ENCODE data around the gene IFI27L2.

IFI27L2 gene

DNA sequence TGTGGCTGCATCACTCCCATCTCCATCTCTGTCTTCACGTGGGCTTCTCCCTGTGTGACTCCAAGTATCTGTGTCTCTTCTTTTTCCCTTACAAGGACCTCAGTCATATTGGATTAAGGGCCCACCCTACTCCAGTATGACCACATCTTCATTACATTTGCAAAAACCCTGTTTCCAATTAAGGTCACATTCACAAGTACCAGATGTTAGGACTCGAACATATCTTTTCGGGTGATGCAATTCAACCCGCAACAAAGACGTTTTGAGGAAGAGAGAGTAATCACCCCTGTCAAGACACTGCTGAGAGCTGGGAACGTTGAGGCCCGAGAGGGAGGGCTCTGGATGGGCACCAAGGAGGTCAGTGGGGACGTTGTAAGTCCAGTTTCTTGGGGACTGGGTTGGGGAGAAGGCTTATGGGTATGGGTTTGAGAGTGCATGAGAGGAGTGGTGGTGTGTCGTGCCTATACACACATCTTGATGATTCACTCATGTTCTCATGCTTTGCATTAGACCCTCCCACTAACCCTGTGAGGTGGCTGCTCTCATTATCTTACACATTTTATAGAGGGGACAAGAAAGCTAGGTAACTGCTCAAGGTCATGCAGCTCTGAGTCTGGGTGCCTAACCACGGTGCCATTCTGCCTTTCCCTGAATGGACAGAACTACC lies 30.9 kb downstream of the IFI27L2 start:
- no peak for DNase-seq

- DNase-seq: no peak
Measured at GRCh38 chr14:94097091-94097490, 32.3 kb downstream of the IFI27L2 start.

- no peak for DNase-seq
Measured at GRCh38 chr14:94093418-94093817, 36.0 kb downstream of the IFI27L2 start.

DNA sequence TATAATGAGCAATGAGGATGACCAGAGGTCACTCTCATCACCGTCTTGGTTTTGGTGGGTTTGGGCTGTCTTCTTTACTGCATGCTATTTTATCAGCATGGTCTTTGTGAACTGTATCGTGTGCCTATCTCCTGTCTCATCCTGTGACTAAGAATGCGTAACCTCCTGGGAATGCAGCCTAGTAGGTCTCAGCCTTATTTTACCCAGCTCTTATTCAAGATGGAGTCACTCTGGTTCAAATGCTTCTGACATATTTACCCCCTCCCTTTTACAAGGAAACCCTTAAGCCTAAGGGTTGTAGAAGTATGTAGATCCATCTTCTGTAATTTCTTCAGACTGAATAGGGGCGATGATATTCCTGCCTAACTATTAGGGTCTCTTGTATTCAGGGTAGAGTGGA lies 39.9 kb downstream of the IFI27L2 start:
- no peak for DNase-seq

DNA sequence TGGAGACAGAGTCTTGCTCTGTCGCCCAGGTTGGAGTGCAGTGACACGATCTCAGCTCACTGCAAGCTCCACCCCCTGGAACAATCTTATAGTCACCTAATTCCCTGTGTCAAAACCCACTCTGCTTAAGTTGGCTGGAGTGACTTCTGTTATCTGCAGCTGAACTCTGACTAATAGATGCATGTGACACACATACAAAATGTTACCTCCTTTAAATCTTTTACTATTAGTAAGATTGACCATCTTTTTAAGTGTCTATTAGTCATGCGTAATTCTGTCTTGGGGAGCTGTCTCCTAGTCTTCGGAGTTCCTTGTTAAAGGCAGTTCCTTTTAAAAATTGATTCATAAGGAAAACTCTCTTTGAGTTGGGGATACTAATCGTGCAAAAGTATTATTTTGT lies 40.9 kb downstream of the IFI27L2 start:
- DNase-seq: no peak

GRCh38 chr14:94087891-94088290 lies 41.5 kb downstream of the IFI27L2 start:
- DNase-seq: no peak

DNA sequence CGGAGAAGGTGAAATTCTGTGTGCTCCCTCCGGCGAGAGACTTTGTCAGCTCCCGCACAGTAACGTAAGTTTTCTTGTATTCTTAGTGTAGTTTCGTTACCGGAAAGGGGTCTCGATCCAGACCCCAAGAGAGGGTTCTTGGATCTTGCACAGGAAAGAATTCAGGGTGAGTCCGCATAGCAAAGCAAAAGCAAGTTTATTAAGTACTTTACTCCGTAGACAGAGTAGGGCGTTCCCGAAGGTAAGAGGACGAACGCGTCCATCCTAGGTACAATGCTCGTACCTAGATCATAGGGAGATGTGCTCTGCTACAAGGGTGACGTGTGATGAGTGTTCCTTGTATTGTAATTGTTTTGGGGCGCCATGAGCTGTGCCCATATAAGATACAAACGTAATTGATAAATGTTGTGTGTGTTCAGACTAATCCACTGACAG lies 48.0 kb downstream of the IFI27L2 start:
- no peak for DNase-seq

GRCh38 chr14:94080621-94081385 lies 48.6 kb downstream of the IFI27L2 start, which contains the start of the genes DDX24 and IFI27L1:
Gene DDX24, minus strand, starts transcription at chr14:94081202. Its CDS starts 1,460 bp downstream, at chr14:94079742.
Gene IFI27L1, plus strand, starts transcription at chr14:94081310. Its CDS starts 15,628 bp downstream, at chr14:94096938.
- peak; percentile 97 for DNase-seq

GRCh38 chr14:94079891-94080620 lies 49.3 kb downstream of the IFI27L2 start:
- peak; percentile 4 for DNase-seq

DNA sequence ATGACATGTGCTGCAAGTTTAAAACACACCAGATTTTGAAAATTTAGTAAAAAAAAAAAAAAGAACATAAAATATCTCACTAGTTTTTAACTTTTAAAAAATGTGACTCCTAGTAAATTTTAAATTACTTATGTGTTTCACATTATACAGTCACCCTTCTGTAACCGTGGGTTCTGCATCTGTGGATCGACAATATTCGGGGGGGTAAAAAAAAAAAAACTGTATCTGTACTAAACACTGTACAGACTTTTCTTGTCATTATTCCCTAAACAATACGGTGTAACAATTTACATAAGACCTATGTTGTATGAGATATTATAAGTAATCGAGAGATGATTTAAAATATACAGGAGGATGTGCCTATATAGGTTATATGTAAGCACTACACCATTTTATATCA lies 51.6 kb downstream of the IFI27L2 start:
- no peak for DNase-seq
